GM19324 (cell line): ENCODE results near the gene TMEM45A.
"Not testable (repeated sequence)": the region's sequence is repeated elsewhere in the genome, so short reads cannot be mapped to it uniquely, and the experiment has no call there.

Source experiments
- ATAC-seq: cut with Tn5 transposase; IDR thresholded peaks from one replicate; pipeline ENCODE4 v1.9.1; 2021; ENCODE audit warnings: mild to moderate bottlenecking, moderate library complexity; ENCODE audit not compliant: unreplicated experiment, low FRiP score

Gene TMEM45A

GRCh38 chr3:100527347-100527735 lies 34.9 kb downstream of the TMEM45A start:
- no peak for ATAC-seq

- no peak for ATAC-seq
Measured at GRCh38 chr3:100531093-100531492, 38.7 kb downstream of the TMEM45A start.

GRCh38 chr3:100532411-100532810 lies 40.0 kb downstream of the TMEM45A start:
- ATAC-seq: no peak

GRCh38 chr3:100533176-100533575 lies 40.8 kb downstream of the TMEM45A start:
- no peak for ATAC-seq

- no peak for ATAC-seq
Measured at GRCh38 chr3:100535610-100535943, 43.2 kb downstream of the TMEM45A start.

GRCh38 chr3:100536093-100536492 lies 43.7 kb downstream of the TMEM45A start:
- ATAC-seq: no peak

- no peak for ATAC-seq
Measured at GRCh38 chr3:100537646-100538338, 45.4 kb downstream of the TMEM45A start.

- no peak for ATAC-seq
Measured at GRCh38 chr3:100538339-100538706, 45.9 kb downstream of the TMEM45A start.

- no peak for ATAC-seq
Measured at GRCh38 chr3:100540791-100541334, 48.4 kb downstream of the TMEM45A start.

GRCh38 chr3:100541428-100541827 lies 49.0 kb downstream of the TMEM45A start:
- ATAC-seq: not testable (repeated sequence)

- no peak for ATAC-seq
Measured at GRCh38 chr3:100545371-100545770, 53.0 kb downstream of the TMEM45A start.

GRCh38 chr3:100546020-100546744 lies 53.8 kb downstream of the TMEM45A start:
- no peak for ATAC-seq

GRCh38 chr3:100548053-100548452 lies 55.6 kb downstream of the TMEM45A start:
- ATAC-seq: no peak

GRCh38 chr3:100553618-100554372 lies 61.4 kb downstream of the TMEM45A start:
- no peak for ATAC-seq

GRCh38 chr3:100554373-100554676 lies 61.9 kb downstream of the TMEM45A start:
- ATAC-seq: no peak

GRCh38 chr3:100556673-100557310 lies 64.4 kb downstream of the TMEM45A start:
- no peak for ATAC-seq

GRCh38 chr3:100558233-100558632 lies 65.8 kb downstream of the TMEM45A start:
- ATAC-seq: no peak

GRCh38 chr3:100560426-100560825 lies 68.0 kb downstream of the TMEM45A start:
- ATAC-seq: no peak

GRCh38 chr3:100561459-100562158 lies 69.2 kb downstream of the TMEM45A start:
- no peak for ATAC-seq

GRCh38 chr3:100562224-100562857 lies 69.9 kb downstream of the TMEM45A start:
- ATAC-seq: no peak
